ENCODE measurements around the gene RELN. TPM values are rescaled to one million over a fixed set of nuclear protein-coding genes. Genes with fewer than 3 reads are reported as not detected.

Gene RELN
- total RNA-seq, 1 experiment from 2014 or later = 0.10 TPM

GRCh38 chr7:103985565-103986126 is 3.8 kb downstream of the RELN start:
- DNase-seq (ENCODE audit: low read depth, low spot score) (no peak), ATAC-seq (no peak)
- Histone ChIP-seq H3K9me3 (ENCODE audit: control insufficient read depth, insufficient read depth, low read depth, low read length) (no peaks in the 10 kb centered on the region), H3K27ac (ENCODE audit: low read length) (no peak overlapping the region), H3K27me3 (ENCODE audit: control insufficient read depth, insufficient read depth, low read length) (peaks cover 20% of the 10 kb centered on the region), H3K4me3 (ENCODE audit: low read depth in 2 of 2, low read length in 2 of 2) (no peak overlapping the region), H3K36me3 (ENCODE audit: control insufficient read depth, insufficient read depth, low read length) (no peaks in the 10 kb centered on the region), H3K4me1 (ENCODE audit: control insufficient read depth, insufficient read depth, low read length) (peaks cover 2% of the 10 kb centered on the region; the same call in 1 of the 2 replicates)
- POLR2A ChIA-PET = no interaction called here
- no TSS peak for BruUV-seq (replicated peaks)
- intact Hi-C loops (cut with micrococcal nuclease; ENCODE audit: unreplicated experiment) (no loop called here), in situ Hi-C loops (cut with HindIII; ENCODE audit: low pct_unique_long_range_greater_than_20kb, low sequenced_read_pairs) (no loop called here)
- TF ChIP-seq, protein P1, sequence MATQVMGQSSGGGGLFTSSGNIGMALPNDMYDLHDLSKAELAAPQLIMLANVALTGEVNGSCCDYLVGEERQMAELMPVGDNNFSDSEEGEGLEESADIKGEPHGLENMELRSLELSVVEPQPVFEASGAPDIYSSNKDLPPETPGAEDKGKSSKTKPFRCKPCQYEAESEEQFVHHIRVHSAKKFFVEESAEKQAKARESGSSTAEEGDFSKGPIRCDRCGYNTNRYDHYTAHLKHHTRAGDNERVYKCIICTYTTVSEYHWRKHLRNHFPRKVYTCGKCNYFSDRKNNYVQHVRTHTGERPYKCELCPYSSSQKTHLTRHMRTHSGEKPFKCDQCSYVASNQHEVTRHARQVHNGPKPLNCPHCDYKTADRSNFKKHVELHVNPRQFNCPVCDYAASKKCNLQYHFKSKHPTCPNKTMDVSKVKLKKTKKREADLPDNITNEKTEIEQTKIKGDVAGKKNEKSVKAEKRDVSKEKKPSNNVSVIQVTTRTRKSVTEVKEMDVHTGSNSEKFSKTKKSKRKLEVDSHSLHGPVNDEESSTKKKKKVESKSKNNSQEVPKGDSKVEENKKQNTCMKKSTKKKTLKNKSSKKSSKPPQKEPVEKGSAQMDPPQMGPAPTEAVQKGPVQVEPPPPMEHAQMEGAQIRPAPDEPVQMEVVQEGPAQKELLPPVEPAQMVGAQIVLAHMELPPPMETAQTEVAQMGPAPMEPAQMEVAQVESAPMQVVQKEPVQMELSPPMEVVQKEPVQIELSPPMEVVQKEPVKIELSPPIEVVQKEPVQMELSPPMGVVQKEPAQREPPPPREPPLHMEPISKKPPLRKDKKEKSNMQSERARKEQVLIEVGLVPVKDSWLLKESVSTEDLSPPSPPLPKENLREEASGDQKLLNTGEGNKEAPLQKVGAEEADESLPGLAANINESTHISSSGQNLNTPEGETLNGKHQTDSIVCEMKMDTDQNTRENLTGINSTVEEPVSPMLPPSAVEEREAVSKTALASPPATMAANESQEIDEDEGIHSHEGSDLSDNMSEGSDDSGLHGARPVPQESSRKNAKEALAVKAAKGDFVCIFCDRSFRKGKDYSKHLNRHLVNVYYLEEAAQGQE (IDR thresholded peaks at IDR 0.05; ENCODE audit: insufficient read depth in 1 of 2, low read depth in 2 of 2, low read length in 1 of 2) = no peak
- TF ChIP-seq SIN3A (IDR thresholded peaks at IDR 0.05; ENCODE audit: borderline replicate concordance, insufficient read depth, low read depth, low read length) = no peak
- TF ChIP-seq TCF7L2 (IDR thresholded peaks at IDR 0.05; ENCODE audit: low read depth, low read length) = no peak
- TF ChIP-seq POLR2AphosphoS5 (IDR thresholded peaks at IDR 0.05; ENCODE audit: low read depth, low read length) = no peak
- TF ChIP-seq, protein P2, sequence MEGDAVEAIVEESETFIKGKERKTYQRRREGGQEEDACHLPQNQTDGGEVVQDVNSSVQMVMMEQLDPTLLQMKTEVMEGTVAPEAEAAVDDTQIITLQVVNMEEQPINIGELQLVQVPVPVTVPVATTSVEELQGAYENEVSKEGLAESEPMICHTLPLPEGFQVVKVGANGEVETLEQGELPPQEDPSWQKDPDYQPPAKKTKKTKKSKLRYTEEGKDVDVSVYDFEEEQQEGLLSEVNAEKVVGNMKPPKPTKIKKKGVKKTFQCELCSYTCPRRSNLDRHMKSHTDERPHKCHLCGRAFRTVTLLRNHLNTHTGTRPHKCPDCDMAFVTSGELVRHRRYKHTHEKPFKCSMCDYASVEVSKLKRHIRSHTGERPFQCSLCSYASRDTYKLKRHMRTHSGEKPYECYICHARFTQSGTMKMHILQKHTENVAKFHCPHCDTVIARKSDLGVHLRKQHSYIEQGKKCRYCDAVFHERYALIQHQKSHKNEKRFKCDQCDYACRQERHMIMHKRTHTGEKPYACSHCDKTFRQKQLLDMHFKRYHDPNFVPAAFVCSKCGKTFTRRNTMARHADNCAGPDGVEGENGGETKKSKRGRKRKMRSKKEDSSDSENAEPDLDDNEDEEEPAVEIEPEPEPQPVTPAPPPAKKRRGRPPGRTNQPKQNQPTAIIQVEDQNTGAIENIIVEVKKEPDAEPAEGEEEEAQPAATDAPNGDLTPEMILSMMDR (IDR thresholded peaks at IDR 0.05) = no peak
- CTCF ChIA-PET = interaction anchor here (1.1 kb wide), 1 partner anchor 412 kb away, joined by 3 read pairs; no protein-coding TSS in a partner anchor

DNA sequence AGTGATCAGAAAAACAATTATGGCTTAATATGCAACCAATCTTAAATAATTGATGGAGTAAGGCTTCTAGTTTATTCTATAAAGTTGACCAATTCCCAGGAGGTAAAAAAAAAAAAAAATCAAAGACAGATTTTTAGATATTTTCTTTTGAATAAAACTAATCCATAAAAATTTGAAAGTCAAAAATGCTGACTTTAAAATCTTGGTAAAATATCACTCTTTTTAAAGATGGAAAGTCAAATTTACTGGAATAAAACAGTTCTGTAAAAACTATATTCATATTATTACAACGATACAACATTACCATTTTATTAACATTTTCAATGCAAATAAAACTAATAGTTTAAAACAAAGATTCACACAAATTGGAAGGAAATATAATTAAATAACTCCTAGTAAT is 5.4 kb downstream of the RELN start:
- intact Hi-C loops (cut with micrococcal nuclease; ENCODE audit: unreplicated experiment) = no loop called here
- ChIA-PET CTCF (no interaction called here), POLR2A (no interaction called here)
- ATAC-seq (no peak), DNase-seq (ENCODE audit: low read depth, low spot score) (no peak)
- peaks cover 18% of the 10 kb centered on the region for H3K27me3 ChIP-seq (ENCODE audit: control insufficient read depth, insufficient read depth, low read length)
- no peaks in the 10 kb centered on the region for H3K36me3 ChIP-seq (ENCODE audit: control insufficient read depth, insufficient read depth, low read length)
- H3K4me3 ChIP-seq (ENCODE audit: low read depth in 2 of 2, low read length in 2 of 2) = no peak overlapping the region
- no peak overlapping the region for H3K27ac ChIP-seq (ENCODE audit: low read length)
- in situ Hi-C loops (cut with HindIII; ENCODE audit: low pct_unique_long_range_greater_than_20kb, low sequenced_read_pairs) = no loop called here
- TF ChIP-seq, protein P2 (IDR thresholded peaks at IDR 0.05) = no peak
- no peak for TF ChIP-seq POLR2AphosphoS5 (IDR thresholded peaks at IDR 0.05; ENCODE audit: low read depth, low read length)
- no peak for TF ChIP-seq TCF7L2 (IDR thresholded peaks at IDR 0.05; ENCODE audit: low read depth, low read length)
- TF ChIP-seq, protein P1 (IDR thresholded peaks at IDR 0.05; ENCODE audit: insufficient read depth in 1 of 2, low read depth in 2 of 2, low read length in 1 of 2) = no peak
- no peak for TF ChIP-seq SIN3A (IDR thresholded peaks at IDR 0.05; ENCODE audit: borderline replicate concordance, insufficient read depth, low read depth, low read length)
- no peaks in the 10 kb centered on the region for H3K9me3 ChIP-seq (ENCODE audit: control insufficient read depth, insufficient read depth, low read depth, low read length)
- BruUV-seq (replicated peaks) = no TSS peak
- no peaks in the 10 kb centered on the region for H3K4me1 ChIP-seq (ENCODE audit: control insufficient read depth, insufficient read depth, low read length)

Data from Panc1 (cell line).